A673 (cell line): Measurements from ENCODE around the gene ZC3H15. TPM values are rescaled to one million over a fixed set of nuclear protein-coding genes. Genes with fewer than 3 reads are reported as not detected.
A peak's percentile ranks its signal among the peaks of the same experiment; 100 is the strongest.
"Not testable (repeated sequence)": the region's sequence is repeated elsewhere in the genome, so short reads cannot be mapped to it uniquely, and the experiment has no call there.

Experiments
- BruUV-seq: library from RNA; stranded (reverse); fragments of 400-500 nt; replicated peaks from 2 replicates; lab custom pipeline; 2021; lab: Mats Ljungman, UMichigan
- CTCF ChIA-PET: fragments of 300-600 bp; sonication (Branson Sonifier 250); formaldehyde crosslinking; loops from one replicate; lab custom pipeline; 2022; ENCODE audit warnings: antibody characterized with exemption; lab: Charles Lee
- POLR2A ChIA-PET: fragments of 300-600 bp; sonication (Branson Sonifier 250); formaldehyde crosslinking; loops from one replicate; lab custom pipeline; 2022; ENCODE audit warnings: antibody characterized with exemption; ENCODE audit not compliant: low non-redundant PET; lab: Charles Lee
- DNase-seq: peaks from one replicate; pipeline ENCODE4 v3.0.0-alpha.2; 2015; ENCODE audit warnings: low spot score
- H3K27ac ChIP-seq: fragments of 200-600 bp; sonication (generic); 2 replicates; pipeline ENCODE4 v1.5.1; 2016; ENCODE audit warnings: mixed run types, low read depth, mild to moderate bottlenecking, mixed read lengths, antibody characterized with exemption, low read length; ENCODE audit not compliant: poor library complexity, severe bottlenecking
- H3K27me3 ChIP-seq: fragments of 200-600 bp; sonication (generic); replicated peaks from 2 replicates; pipeline ENCODE4 v1.6.1; 2017; ENCODE audit warnings: mixed run types, low read depth, mild to moderate bottlenecking, mixed read lengths, antibody characterized with exemption, low read length; ENCODE audit not compliant: insufficient read depth, poor library complexity
- H3K36me3 ChIP-seq: fragments of 200-600 bp; sonication (generic); 2 replicates; pipeline ENCODE4 v1.6.1; 2016; ENCODE audit warnings: mixed run types, mild to moderate bottlenecking, mixed read lengths, antibody characterized with exemption, low read length; ENCODE audit not compliant: insufficient read depth, poor library complexity, severe bottlenecking
- H3K4me1 ChIP-seq: fragments of 200-600 bp; sonication (generic); 2 replicates; pipeline ENCODE4 v1.6.1; 2017; ENCODE audit warnings: mixed run types, mild to moderate bottlenecking, mixed read lengths, antibody characterized with exemption, low read length; ENCODE audit not compliant: insufficient read depth, poor library complexity, severe bottlenecking
- H3K4me3 ChIP-seq: fragments of 200-600 bp; sonication (generic); 2 replicates; pipeline ENCODE4 v1.5.1; 2016; ENCODE audit warnings: low read depth, mixed run types, mild to moderate bottlenecking, mixed read lengths, low read length; ENCODE audit not compliant: poor library complexity, severe bottlenecking
- H3K9me3 ChIP-seq: fragments of 200-600 bp; sonication (generic); 2 replicates; pipeline ENCODE4 v1.6.1; 2016; ENCODE audit warnings: mixed run types, low read depth, mild to moderate bottlenecking, mixed read lengths, antibody characterized with exemption, low read length; ENCODE audit not compliant: poor library complexity, severe bottlenecking
- CTCF ChIP-seq: fragments of 300-800, 200-600 bp; sonication (generic); conservative IDR thresholded peaks from 2 replicates; pipeline ENCODE4 v1.5.1; 2017; ENCODE audit warnings: low read depth, mild to moderate bottlenecking, antibody characterized with exemption, low read length, moderate library complexity, mixed read lengths
- EZH2 ChIP-seq: fragments of 200-600 bp; sonication (generic); IDR thresholded peaks from 2 replicates; pipeline ENCODE4 v1.6.1; 2017; ENCODE audit warnings: borderline replicate concordance, low read depth, mild to moderate bottlenecking, mixed read lengths, antibody characterized with exemption, low read length; ENCODE audit not compliant: poor library complexity, severe bottlenecking
- intact Hi-C: fragments of 100-400 bp; cut with micrococcal nuclease; formaldehyde crosslinking; loops from one replicate; pipeline ENCODE4 v1.10.0; 2022; ENCODE audit not compliant: unreplicated experiment
- total RNA-seq: library from RNA; stranded (reverse); gene quantifications from 2 replicates; pipeline ENCODE4 v1.2.3, GENCODE V29; 2021

Gene ZC3H15
- total RNA-seq, 1 experiment from 2014 or later, result 95.1 TPM

DNA sequence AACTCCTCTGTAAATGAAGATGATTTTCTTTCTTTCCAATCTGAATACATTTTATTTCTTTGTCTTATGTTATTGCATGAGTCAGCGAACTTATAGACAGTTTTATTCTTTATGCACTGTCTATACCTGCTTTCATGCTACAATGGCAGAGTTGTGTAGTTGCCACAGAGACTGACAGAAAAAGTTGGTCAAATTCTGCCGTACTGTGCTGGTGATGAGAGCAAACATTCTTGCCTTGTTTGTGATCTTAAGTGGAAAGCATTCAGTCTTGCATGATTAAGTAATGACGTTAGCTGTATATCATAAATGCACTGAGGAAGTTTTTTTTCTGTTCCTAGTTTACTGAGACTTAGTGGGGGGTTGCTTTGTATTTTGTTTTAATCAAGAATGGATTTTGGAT, 32.9 kb downstream of the ZC3H15 start:
- TF ChIP-seq CTCF (no peak), EZH2 (no peak)
- CTCF ChIA-PET, result no interaction called here
- Histone ChIP-seq H3K4me3 (no peak overlapping the region), H3K4me1 (peaks cover 40% of the 10 kb centered on the region), H3K27ac (no peak overlapping the region), H3K27me3 (no peaks in the 10 kb centered on the region), H3K36me3 (peaks cover 8% of the 10 kb centered on the region), H3K9me3 (no peaks in the 10 kb centered on the region)
- peak; percentile 33 for DNase-seq
- BruUV-seq, result no TSS peak
- POLR2A ChIA-PET, result interaction anchor here (0.6 kb wide), 1 partner anchor 717 kb away, joined by 3 read pairs; no protein-coding TSS in a partner anchor
- intact Hi-C loops, result no loop called here

GRCh38 chr2:186521570-186522153, 35.6 kb downstream of the ZC3H15 start:
- H3K4me3 ChIP-seq, POLR2A ChIA-PET, H3K27ac ChIP-seq, intact Hi-C loops, H3K9me3 ChIP-seq, H3K36me3 ChIP-seq, CTCF ChIA-PET, H3K27me3 ChIP-seq, BruUV-seq: not testable (repeated sequence)
- DNase-seq, result peak; percentile 35
- H3K4me1 ChIP-seq, result peaks cover 43% of the 10 kb centered on the region

DNA sequence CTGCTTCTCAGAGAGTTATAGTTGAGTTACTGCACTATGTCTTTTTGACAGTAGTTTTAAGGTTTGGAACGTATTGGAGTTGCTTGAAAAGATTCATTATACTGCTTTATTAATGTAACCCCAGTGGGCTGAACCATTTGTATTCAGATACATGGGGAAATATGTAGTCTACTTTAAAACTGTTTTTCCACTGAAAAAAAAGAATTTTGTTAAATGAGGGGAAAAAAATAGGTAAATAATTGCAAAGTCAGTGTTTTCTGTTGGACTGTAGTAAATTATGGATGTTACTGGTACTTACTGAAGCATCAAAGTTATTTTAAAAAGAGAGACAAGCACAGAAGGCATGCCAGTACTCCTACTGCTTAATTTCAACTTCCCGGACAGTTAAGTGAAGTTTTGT, 36.4 kb downstream of the ZC3H15 start:
- Histone ChIP-seq H3K36me3 (peaks cover 8% of the 10 kb centered on the region), H3K4me3 (no peak overlapping the region), H3K4me1 (peaks cover 43% of the 10 kb centered on the region), H3K27me3 (no peaks in the 10 kb centered on the region), H3K9me3 (no peaks in the 10 kb centered on the region), H3K27ac (no peak overlapping the region)
- TF ChIP-seq EZH2, result no peak
- TF ChIP-seq CTCF, result no peak
- DNase-seq, result no peak
- CTCF ChIA-PET, result no interaction called here
- BruUV-seq, result no TSS peak
- POLR2A ChIA-PET, result no interaction called here
- intact Hi-C loops, result no loop called here

DNA sequence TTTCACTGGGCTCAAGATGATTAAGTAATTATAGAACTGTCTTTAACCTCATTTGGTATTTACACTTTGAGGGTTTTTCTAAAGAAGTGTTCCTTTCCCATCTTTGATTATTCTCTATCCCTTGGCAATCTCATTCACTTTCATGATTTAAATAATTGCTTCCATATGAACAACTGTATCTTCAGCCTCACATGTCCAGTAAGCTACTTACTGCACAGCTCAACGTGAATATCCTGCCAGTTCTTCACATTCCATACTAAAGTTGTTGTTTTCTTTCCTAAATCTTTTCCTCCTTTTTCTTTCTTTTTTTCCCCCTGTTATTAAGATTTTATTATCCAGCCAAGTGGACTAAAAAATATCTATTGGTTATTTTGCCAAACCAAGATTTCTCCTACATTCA, 37.7 kb downstream of the ZC3H15 start:
- intact Hi-C loops, result no loop called here
- H3K4me1 ChIP-seq, result peaks cover 38% of the 10 kb centered on the region
- H3K4me3 ChIP-seq, result no peak overlapping the region
- peak overlapping the region; percentile 6 for H3K27ac ChIP-seq
- no peaks in the 10 kb centered on the region for H3K9me3 ChIP-seq
- DNase-seq, result peak; percentile 68
- ChIA-PET CTCF (no interaction called here), POLR2A (no interaction called here)
- no TSS peak for BruUV-seq
- no peak for TF ChIP-seq CTCF
- no peak for TF ChIP-seq EZH2
- peaks cover 8% of the 10 kb centered on the region for H3K36me3 ChIP-seq
- no peaks in the 10 kb centered on the region for H3K27me3 ChIP-seq
